ENCODE measurements around the gene COL24A1. TPM values are rescaled to one million over a fixed set of nuclear protein-coding genes. Genes with fewer than 3 reads are reported as not detected.
"Not testable (repeated sequence)": the region's sequence is repeated elsewhere in the genome, so short reads cannot be mapped to it uniquely, and the experiment has no call there.

Gene COL24A1
- total and polyA plus RNA-seq, 2 donors (not counting 1 experiment from before 2014, with no cell fraction given): not detected

GRCh38 chr1:85718678-85719340 lies 437.8 kb downstream of the COL24A1 start:
- H3K4me3 Mint-ChIP-seq: no peak overlapping the region

GRCh38 chr1:85714418-85715114 lies 442.0 kb downstream of the COL24A1 start:
- H3K9me3 Mint-ChIP-seq (ENCODE audit: insufficient read depth); DNase-seq; H3K36me3 ChIP-seq (replicated peaks in 1 of 2; ENCODE audit: control extremely low read depth in 1 of 2, control insufficient read depth in 1 of 2, extremely low read depth in 1 of 2, insufficient read depth in 2 of 2, low read length in 1 of 2); H3K9ac ChIP-seq (ENCODE audit: low read length); ATAC-seq (ENCODE audit: low read depth); H4K20me1 ChIP-seq (ENCODE audit: control insufficient read depth, insufficient read depth, low read length, poor library complexity, severe bottlenecking); H3K4me2 ChIP-seq (replicated peaks; ENCODE audit: low read depth, low read length, poor library complexity, severe bottlenecking); intact Hi-C loops (cut with micrococcal nuclease); H3K79me2 ChIP-seq (ENCODE audit: control insufficient read depth, insufficient read depth, low read length); POLR2A ChIA-PET; H3K4me1 Mint-ChIP-seq; H3K4me3 Mint-ChIP-seq; H2AFZ ChIP-seq (ENCODE audit: insufficient read depth, low read depth, low read length, poor library complexity, severe bottlenecking); H3K9me3 ChIP-seq (ENCODE audit: control extremely low read depth in 1 of 3, control insufficient read depth in 2 of 3, insufficient read depth in 1 of 3, low read length in 2 of 3); H3K4me3 ChIP-seq (ENCODE audit: control extremely low read depth in 1 of 5, extremely low read depth in 1 of 5, insufficient read depth in 1 of 5, low read depth in 2 of 5, low read length in 4 of 5); H3K27me3 ChIP-seq (replicated peaks in 1 of 4; ENCODE audit: control extremely low read depth in 1 of 4, control insufficient read depth in 3 of 4, insufficient read depth in 4 of 4, low read length in 3 of 4); H3K27ac Mint-ChIP-seq; H3K4me1 ChIP-seq (ENCODE audit: control insufficient read depth in 2 of 2, insufficient read depth in 2 of 2, low read length in 2 of 2); H3K27ac ChIP-seq (ENCODE audit: low read length in 2 of 2); CTCF ChIA-PET: not testable (repeated sequence)
- peaks cover 18% of the 10 kb centered on the region for H3K27me3 Mint-ChIP-seq
- WGBS (ENCODE audit: insufficient coverage): 89% methylated on average over 11 of the region's 14 CpGs

More at GRCh38 chr1:85718678-85719340, 437.8 kb downstream of the COL24A1 start:
- 80% methylated on average over 1 of the region's 7 CpGs for WGBS (ENCODE audit: insufficient coverage)
- ChIA-PET CTCF (no interaction called here), POLR2A (no interaction called here)
- Histone ChIP-seq H3K36me3 (replicated peaks in 1 of 2; ENCODE audit: control extremely low read depth in 1 of 2, control insufficient read depth in 1 of 2, extremely low read depth in 1 of 2, insufficient read depth in 2 of 2, low read length in 1 of 2) (no peaks in the 10 kb centered on the region), H2AFZ (ENCODE audit: insufficient read depth, low read depth, low read length, poor library complexity, severe bottlenecking) (no peak overlapping the region), H3K79me2 (ENCODE audit: control insufficient read depth, insufficient read depth, low read length) (no peaks in the 10 kb centered on the region), H4K20me1 (ENCODE audit: control insufficient read depth, insufficient read depth, low read length, poor library complexity, severe bottlenecking) (no peaks in the 10 kb centered on the region), H3K27me3 (replicated peaks in 1 of 4; ENCODE audit: control extremely low read depth in 1 of 4, control insufficient read depth in 3 of 4, insufficient read depth in 4 of 4, low read length in 3 of 4) (peaks cover 0 to 3% (median 0%) of the 10 kb centered on the region in 4 experiments), H3K4me3 (ENCODE audit: control extremely low read depth in 1 of 5, extremely low read depth in 1 of 5, insufficient read depth in 1 of 5, low read depth in 2 of 5, low read length in 4 of 5) (no peak overlapping the region), H3K27ac (ENCODE audit: low read length in 2 of 2) (no peak overlapping the region), H3K4me2 (replicated peaks; ENCODE audit: low read depth, low read length, poor library complexity, severe bottlenecking) (no peak overlapping the region), H3K4me1 (ENCODE audit: control insufficient read depth in 2 of 2, insufficient read depth in 2 of 2, low read length in 2 of 2) (no peaks in the 10 kb centered on the region), H3K9me3 (ENCODE audit: control extremely low read depth in 1 of 3, control insufficient read depth in 2 of 3, insufficient read depth in 1 of 3, low read length in 2 of 3) (peaks cover 5 to 14% (median 9%) of the 10 kb centered on the region in 3 donors), H3K9ac (ENCODE audit: low read length) (no peak overlapping the region)
- Mint-ChIP-seq H3K9me3 (ENCODE audit: insufficient read depth) (peaks cover 8% of the 10 kb centered on the region), H3K27me3 (peaks cover 21% of the 10 kb centered on the region), H3K27ac (no peak overlapping the region), H3K4me1 (no peaks in the 10 kb centered on the region)
- intact Hi-C loops (cut with micrococcal nuclease): no loop called here
- ATAC-seq (ENCODE audit: low read depth) (no peak), DNase-seq (no peak)
- TF ChIP-seq EZH2 (IDR thresholded peaks at IDR 0.05; ENCODE audit: borderline replicate concordance, insufficient read depth, low read depth, low read length, poor library complexity, severe bottlenecking) (no peak), CTCF (IDR thresholded peaks at IDR 0.05) (no peak)
